Left lung (tissue), 10 donors: Measurements from ENCODE around the gene CCAR1. TPM values are rescaled to one million over a fixed set of nuclear protein-coding genes. Genes with fewer than 3 reads are reported as not detected.
"Not testable (repeated sequence)": the region's sequence is repeated elsewhere in the genome, so short reads cannot be mapped to it uniquely, and the experiment has no call there.

Source experiments
- ATAC-seq: fragments of 200-7000 bp; cut with Tn5 transposase; one replicate; pipeline ENCODE4 v1.9.1; 2020; ENCODE audit warnings: moderate library complexity
- DNase-seq, 4 donors: peaks; one replicate each; pipeline ENCODE4 v3.0.0-alpha.2; 2013 to 2020
- H3K27ac ChIP-seq, 2 donors: fragments of 200-600 bp; sonication (generic) in 1 of 2; one replicate each; pipeline versions ENCODE4 v1.5.0 to v1.8.0; 2020 to 2021
- H3K27me3 ChIP-seq, 2 donors: fragments of 200-600 bp; sonication (generic) in 1 of 2; one replicate each; pipeline versions ENCODE4 v1.5.0 to v1.8.0; 2020 to 2021
- H3K36me3 ChIP-seq, 2 donors: fragments of 200-600 bp; sonication (generic) in 1 of 2; one replicate each; pipeline versions ENCODE4 v1.5.0 to v1.8.0; 2020 to 2021
- H3K4me1 ChIP-seq, 2 donors: fragments of 200-600 bp; one replicate each; pipeline ENCODE4 v1.8.0; 2021
- H3K4me3 ChIP-seq, 2 donors: fragments of 200-600 bp; sonication (generic) in 1 of 2; one replicate each; pipeline versions ENCODE4 v1.5.0 to v1.8.0; 2020 to 2021; ENCODE audit warnings: mild to moderate bottlenecking in 1 of 2
- H3K9me3 ChIP-seq, 2 donors: fragments of 200-600 bp; sonication (generic) in 1 of 2; one replicate each; pipeline versions ENCODE4 v1.5.0 to v1.8.0; 2020 to 2021
- CTCF ChIP-seq, 2 donors: fragments of 200-600 bp; sonication (generic) in 1 of 2; IDR thresholded peaks; one replicate each; pipeline versions ENCODE4 v1.5.0 to v1.8.0; 2021; ENCODE audit warnings: antibody characterized with exemption in 2 of 2
- intact Hi-C, 2 donors: fragments of 100-400 bp; cut with DNase I; formaldehyde crosslinking; loops; one replicate each; pipeline versions ENCODE4 v1.11.2 to v1.14.2; 2022
- polyA plus RNA-seq, 6 donors: library from polyadenylated mRNA; unstranded; fragments of 120-200 nt; gene quantifications; one replicate each; pipeline ENCODE4 v1.2.1, GENCODE V29; 2013; ENCODE audit not compliant: insufficient read length in 6 of 6
- total RNA-seq, 2 donors: library from RNA; stranded (reverse); fragmentation: NEBNext Ultra II Directional; extraction: Animal tissue kit (Norgen Biotek cat#: 25700); gene quantifications; one replicate each; pipeline ENCODE4 v1.2.1, GENCODE V29; 2021
- donor health status: DM: no; HTN: yes; CAD: no.
- donor health status: DM: no; HTN: no; CAD: no.

CCAR1 gene
- total and polyA plus RNA-seq, 8 donors, result 44.5 to 227 (median 181) TPM

- TF ChIP-seq CTCF (IDR thresholded peaks at IDR 0.05), result no peak
- no peaks in the 10 kb centered on the region for H3K4me1 ChIP-seq
- H3K36me3 ChIP-seq, result no peaks in the 10 kb centered on the region
- intact Hi-C loops, result no loop called here
- H3K9me3 ChIP-seq, result no peaks in the 10 kb centered on the region
- H3K4me3 ChIP-seq, result no peak overlapping the region
- DNase-seq, result no peak
- H3K27ac ChIP-seq, result no peak overlapping the region
- no peak for ATAC-seq
- H3K27me3 ChIP-seq, result no peaks in the 10 kb centered on the region
Observed at GRCh38 chr10:68813559-68813958, 92.5 kb downstream of the CCAR1 start.

- no peaks in the 10 kb centered on the region for H3K9me3 ChIP-seq
- H3K27me3 ChIP-seq, result no peaks in the 10 kb centered on the region
- ATAC-seq (no peak), DNase-seq (no peak)
- H3K27ac ChIP-seq, result no peak overlapping the region
- H3K4me3 ChIP-seq, result no peak overlapping the region
- H3K36me3 ChIP-seq, result no peaks in the 10 kb centered on the region
- intact Hi-C loops, result no loop called here
- no peak for TF ChIP-seq CTCF (IDR thresholded peaks at IDR 0.05)
- H3K4me1 ChIP-seq, result no peaks in the 10 kb centered on the region
Observed at GRCh38 chr10:68816796-68817412, 95.9 kb downstream of the CCAR1 start.

GRCh38 chr10:68820359-68820758, 99.3 kb downstream of the CCAR1 start:
- H3K27ac ChIP-seq, ATAC-seq, H3K4me3 ChIP-seq, H3K4me1 ChIP-seq, H3K9me3 ChIP-seq, H3K36me3 ChIP-seq, H3K27me3 ChIP-seq, DNase-seq, intact Hi-C loops: not testable (repeated sequence)

- intact Hi-C loops, H3K27me3 ChIP-seq, H3K27ac ChIP-seq, DNase-seq, H3K4me1 ChIP-seq, H3K36me3 ChIP-seq, H3K9me3 ChIP-seq, ATAC-seq, H3K4me3 ChIP-seq: not testable (repeated sequence)
Observed at GRCh38 chr10:68822626-68823025, 101.6 kb downstream of the CCAR1 start.

- H3K4me3 ChIP-seq, result peak within 1 kb of the TSS; percentile 46 to 56
- ATAC-seq, result peak; percentile 96
- intact Hi-C loops, result no loop called here
- H3K36me3 ChIP-seq, result no peaks in the 10 kb centered on the region
- peak within 1 kb of the TSS in 1 of 2 donors; percentile 65 for H3K27ac ChIP-seq
- peaks cover 0 to 8% of the 10 kb centered on the region in 2 donors for H3K4me1 ChIP-seq
- H3K27me3 ChIP-seq, result peaks cover 0 to 20% of the 10 kb centered on the region in 2 donors
- no peaks in the 10 kb centered on the region for H3K9me3 ChIP-seq
- TF ChIP-seq CTCF (IDR thresholded peaks at IDR 0.05), result no peak
- DNase-seq, result peak; percentile 55 to 87 (median 72)
Observed at GRCh38 chr10:68826764-68827591, 105.9 kb downstream of the CCAR1 start, which contains the start of gene STOX1. Gene STOX1, plus strand, starts transcription at chr10:68827531. Its CDS starts 93 bp downstream, at chr10:68827624.

GRCh38 chr10:68827592-68827959, 106.5 kb downstream of the CCAR1 start:
- Histone ChIP-seq H3K4me3 (peak overlapping the region; percentile 46 to 56), H3K27me3 (peaks cover 0 to 20% of the 10 kb centered on the region in 2 donors)
- DNase-seq, intact Hi-C loops, H3K27ac ChIP-seq, H3K4me1 ChIP-seq, H3K9me3 ChIP-seq, H3K36me3 ChIP-seq: not testable (repeated sequence)
- peak; percentile 31 for ATAC-seq

GRCh38 chr10:68828083-68828601, 107.1 kb downstream of the CCAR1 start:
- ATAC-seq, result peak; percentile 27
- H3K27ac ChIP-seq, H3K36me3 ChIP-seq, H3K9me3 ChIP-seq, intact Hi-C loops, H3K4me1 ChIP-seq: not testable (repeated sequence)
- H3K4me3 ChIP-seq, result peak overlapping the region; percentile 15 to 41
- DNase-seq, result peak in 2 of 4 donors; percentile 17 to 33
- peaks cover 0 to 20% of the 10 kb centered on the region in 2 donors for H3K27me3 ChIP-seq
